NCI-H1092 (cell line): ENCODE measurements around the gene CALD1.

Experiments used
- DNase-seq: peaks from one replicate; lab custom pipeline; 2025; lab: John Stamatoyannopoulos, UW

The CALD1 gene, protein sequence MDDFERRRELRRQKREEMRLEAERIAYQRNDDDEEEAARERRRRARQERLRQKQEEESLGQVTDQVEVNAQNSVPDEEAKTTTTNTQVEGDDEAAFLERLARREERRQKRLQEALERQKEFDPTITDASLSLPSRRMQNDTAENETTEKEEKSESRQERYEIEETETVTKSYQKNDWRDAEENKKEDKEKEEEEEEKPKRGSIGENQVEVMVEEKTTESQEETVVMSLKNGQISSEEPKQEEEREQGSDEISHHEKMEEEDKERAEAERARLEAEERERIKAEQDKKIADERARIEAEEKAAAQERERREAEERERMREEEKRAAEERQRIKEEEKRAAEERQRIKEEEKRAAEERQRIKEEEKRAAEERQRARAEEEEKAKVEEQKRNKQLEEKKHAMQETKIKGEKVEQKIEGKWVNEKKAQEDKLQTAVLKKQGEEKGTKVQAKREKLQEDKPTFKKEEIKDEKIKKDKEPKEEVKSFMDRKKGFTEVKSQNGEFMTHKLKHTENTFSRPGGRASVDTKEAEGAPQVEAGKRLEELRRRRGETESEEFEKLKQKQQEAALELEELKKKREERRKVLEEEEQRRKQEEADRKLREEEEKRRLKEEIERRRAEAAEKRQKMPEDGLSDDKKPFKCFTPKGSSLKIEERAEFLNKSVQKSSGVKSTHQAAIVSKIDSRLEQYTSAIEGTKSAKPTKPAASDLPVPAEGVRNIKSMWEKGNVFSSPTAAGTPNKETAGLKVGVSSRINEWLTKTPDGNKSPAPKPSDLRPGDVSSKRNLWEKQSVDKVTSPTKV

GRCh38 chr7:134778941-134779740 lies at the start of gene CALD1:
TSS of gene CALD1 (plus strand) at chr7:134779634. CDS start at chr7:134867734, 88,100 bp downstream.
- DNase-seq = no peak

DNA sequence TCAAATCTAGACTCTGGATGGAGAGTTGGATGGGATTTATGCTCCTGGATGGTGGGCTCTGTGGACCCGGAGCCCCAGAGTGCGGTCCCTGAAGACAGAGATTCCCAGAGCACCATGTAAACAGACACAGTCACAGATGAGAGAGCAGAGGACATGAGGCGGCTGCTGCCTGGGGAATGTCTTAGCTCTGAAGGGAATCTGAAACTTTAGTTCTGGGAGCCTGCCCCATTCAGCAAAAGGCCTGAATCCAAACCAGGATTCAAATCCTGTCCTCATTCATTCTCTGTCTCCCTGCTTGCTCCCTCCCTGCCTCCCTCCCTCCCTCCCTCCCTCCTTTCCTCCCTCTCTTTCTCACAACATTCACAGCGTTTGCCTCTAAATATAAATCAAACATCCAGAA lies 49.5 kb upstream of the CALD1 start:
- no peak for DNase-seq

DNA sequence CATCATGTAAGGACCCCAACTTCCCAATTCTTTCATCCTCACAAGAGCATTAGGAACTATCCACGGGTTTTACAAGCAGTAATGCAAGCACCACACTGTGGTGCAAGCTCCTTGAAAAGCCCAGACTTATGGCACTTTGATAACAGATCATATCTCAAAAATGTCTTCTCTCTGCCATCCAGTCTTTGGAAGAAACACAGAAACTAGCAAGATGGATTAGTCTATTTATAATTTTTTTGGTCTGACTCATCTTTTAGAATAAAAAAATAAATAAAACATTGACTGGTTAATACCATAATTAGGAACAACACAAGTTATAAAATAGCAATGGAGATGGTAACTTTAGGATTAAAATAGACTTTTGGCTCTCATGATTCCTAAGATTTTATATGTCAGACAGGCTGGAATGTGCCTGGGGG lies 49.0 kb upstream of the CALD1 start:
- DNase-seq = no peak

DNA sequence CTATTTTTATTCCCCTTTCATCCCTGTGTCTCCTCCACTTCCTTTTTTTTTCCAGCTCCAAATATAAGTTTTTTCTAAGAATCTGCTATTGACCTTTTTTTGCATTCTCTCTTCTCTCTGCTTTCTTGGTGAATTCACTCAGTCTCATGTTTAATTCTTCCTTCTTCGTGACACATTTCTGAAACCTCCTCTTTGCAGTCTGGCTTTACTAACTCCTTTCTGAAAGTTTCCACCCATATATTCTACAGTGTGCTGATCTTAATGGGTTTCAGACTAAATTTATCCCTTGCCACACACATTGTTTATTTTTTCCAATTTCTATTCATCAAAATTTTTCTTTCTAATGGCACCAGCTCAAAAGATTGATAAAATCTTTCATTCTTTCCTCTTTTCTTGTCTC lies 47.8 kb upstream of the CALD1 start:
- no peak for DNase-seq

DNA sequence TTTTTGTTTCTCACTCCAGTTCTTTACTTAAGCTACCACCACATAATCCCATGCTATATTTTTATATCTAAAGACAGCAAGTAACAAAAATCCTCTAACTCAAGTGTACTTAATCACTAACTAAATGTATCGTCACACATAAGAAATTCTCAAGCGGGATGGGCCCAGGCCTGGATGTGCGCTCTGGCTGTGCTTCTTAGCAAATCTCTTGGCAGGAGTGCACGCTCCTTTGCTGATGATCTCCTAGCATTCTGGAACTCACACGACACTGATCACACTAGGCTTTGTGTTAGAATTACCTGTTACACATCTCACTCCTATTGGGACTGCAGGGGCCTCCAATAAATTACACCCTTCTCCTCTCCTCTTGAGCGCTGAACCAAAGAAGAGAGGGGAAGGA lies 46.7 kb upstream of the CALD1 start:
- no peak for DNase-seq

DNA sequence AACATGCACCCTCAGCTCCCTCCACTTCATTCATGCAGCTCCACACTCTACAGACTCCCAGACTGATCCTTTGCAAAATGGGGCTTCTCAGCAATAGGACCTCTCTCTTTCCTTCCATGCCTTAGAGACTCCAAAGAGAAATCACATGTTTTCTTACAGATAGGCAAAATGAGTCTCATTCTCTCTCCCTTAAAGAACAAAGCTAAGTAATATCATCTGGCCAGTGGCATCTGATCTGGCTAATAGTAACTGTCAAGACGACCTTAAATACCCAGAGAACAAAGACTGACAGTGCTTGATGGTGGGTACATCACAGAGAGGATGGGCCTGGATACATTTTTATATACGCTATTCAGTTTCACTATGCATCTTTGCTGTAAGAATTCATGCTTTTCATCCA lies 43.1 kb upstream of the CALD1 start:
- no peak for DNase-seq

DNA sequence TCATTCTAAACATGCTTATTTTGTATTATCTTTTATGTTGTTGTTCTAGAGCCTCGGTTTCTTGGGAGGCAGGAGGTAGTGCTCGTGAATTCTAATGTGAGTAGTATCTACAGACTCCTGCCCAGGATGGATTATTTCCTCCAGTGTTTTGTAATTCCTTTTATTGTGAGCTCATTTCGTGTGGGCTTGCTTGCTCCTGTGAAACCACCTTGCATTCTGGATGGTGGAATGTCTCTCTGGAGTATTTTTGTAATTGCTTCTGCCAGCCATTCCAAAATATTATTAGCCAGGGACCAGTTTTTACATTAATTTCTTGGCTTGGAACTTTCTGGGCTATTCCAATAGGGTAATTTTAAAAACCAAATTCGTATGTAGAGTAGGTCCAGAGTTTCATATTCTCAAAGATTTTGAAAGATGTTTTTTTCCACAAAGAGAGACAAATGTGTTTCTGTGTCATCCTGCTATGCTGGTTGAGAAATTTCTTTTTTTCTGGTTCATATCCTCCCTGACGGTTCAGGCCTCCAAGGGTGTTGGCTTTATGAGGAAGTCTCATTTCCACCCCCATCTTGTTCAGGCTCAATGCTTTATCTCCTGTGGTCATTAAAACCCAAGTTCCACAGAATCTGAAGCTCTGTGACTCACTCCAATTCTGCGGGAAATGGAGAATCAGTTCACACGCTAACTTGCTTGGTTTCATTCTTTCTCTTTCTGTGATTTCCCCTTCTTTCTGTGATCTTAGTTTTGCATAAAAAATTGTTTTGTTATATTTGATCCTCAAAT lies 41.7 kb upstream of the CALD1 start:
- no peak for DNase-seq

- no peak for DNase-seq
Measured at GRCh38 chr7:134739362-134739761, 40.1 kb upstream of the CALD1 start.

DNA sequence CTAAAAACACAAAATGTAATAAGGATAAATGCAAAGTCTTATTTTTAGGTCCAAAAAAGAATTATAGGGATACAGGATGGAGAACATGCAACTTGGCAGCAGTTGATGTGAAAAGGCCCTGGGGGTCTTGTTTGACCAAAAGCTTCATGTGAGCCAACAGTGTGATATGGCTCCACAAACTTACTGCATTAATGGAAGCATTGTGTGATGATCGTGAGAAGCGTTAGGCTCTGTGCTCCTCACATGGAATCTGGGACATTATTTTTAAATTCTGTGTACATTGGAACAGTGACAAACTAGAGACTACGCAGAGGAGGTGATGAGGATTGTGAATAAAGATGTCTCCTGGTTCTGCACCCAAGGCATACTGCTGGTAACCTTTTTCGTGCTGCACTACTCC lies 39.1 kb upstream of the CALD1 start:
- no peak for DNase-seq

DNA sequence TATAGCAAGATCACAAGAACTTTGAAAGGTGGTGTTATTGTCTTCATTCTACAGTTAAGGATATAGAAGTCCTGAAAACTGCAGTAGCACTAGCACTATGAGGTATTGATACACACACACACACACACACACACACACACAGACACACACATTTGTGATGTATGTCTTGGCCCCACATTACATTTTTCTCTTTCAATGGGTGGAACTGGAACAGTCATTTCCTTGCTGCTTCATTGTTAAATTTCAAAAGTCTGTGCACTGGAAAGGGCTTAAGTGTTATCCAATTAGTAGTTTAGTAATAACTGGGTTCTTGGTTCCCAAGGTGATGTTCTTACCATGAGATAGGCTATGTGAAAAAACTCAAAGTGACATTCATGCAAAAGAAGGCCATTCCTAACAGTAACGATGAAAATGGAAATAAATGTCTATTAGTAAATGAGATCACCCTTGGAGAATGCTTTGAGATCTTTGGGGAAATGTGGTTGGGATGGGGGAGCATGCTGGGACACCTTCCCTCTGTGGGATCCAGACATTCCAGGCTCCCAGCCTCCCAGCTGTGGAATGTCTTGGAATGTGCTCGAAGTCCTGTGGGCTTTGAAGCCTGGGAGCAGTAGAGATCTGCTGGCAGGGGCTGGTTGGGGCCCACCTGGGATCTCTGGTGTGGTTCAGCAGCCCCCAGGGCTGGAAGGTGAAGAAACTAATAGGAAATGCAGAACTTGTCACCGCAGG lies 37.4 kb upstream of the CALD1 start:
- DNase-seq = no peak

- no peak for DNase-seq
Measured at GRCh38 chr7:134742688-134743350, 36.6 kb upstream of the CALD1 start.

- DNase-seq = no peak
Measured at GRCh38 chr7:134744569-134744968, 34.9 kb upstream of the CALD1 start.

GRCh38 chr7:134747326-134747725 lies 32.1 kb upstream of the CALD1 start:
- no peak for DNase-seq

DNA sequence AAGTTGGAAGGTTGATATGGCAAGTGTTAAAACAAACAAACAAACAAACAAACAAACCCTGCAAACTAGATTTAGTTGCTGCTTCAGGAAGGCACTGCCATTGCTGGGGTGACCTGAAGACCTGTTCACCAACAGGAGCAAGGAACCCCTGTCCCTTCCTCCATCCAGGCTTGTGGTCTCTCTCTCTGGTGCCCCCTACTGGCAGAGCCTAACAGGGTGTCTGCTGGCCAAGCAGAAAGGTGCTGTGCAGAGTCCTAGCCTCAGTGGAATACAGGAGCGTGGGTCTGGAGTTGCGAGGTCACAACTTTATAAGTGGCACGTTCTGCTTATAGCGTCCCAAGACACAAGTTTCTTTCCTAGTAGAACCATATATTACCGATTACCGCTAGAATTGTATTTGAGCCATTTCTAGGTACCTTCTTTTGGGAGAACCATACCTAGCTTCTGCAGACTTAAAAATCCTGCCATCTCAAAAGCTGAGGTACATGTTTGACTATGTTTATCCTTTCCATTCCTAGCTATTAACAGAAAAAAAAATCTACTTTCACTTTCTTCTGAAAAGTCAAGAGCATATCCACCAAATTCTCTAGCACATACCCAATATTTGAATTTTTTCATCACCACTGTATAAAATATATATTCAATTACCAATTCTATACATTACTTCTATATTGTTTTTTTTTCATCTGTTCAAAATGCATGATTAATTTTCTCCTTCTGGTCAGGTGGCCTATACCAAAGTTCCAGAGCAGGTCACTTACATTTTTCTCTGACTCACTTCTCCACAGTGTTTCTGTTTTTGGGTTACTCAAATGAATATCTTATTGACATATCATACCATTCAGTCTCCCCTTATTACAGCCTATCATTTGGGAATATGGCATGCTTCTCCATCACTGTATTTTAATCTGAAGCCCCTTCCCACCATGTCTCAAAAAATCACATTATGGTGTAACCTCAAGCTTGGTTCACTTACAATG lies 29.1 kb upstream of the CALD1 start:
- no peak for DNase-seq

- DNase-seq = no peak
Measured at GRCh38 chr7:134752006-134752760, 27.3 kb upstream of the CALD1 start.

DNA sequence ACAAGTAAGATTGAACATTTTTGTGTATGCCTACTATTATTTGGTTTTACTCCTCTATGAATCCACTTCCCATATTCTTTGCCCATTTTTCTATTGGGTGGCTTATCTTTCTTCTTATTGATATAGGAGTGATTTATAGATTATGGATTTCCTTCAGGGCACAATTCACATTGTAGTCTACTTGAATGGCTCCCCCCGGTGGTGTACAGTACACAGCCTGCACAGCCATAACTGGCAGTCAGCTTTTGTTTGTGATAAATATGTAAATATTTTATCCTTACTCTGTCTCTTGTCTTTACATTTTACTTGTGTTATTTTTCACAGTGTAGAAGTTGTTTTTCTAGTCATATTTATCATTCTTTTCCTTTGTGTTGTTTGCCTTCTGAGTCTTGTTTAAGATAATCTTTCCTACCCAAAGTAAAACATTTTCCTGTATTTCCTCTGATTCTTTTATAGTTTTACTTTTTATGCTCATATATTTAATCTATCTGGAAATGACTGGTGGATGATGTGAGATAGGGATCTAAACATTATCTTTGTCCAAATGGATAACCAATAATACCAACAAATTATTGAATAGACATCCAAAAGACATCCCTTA lies 23.9 kb upstream of the CALD1 start:
- DNase-seq = no peak

DNA sequence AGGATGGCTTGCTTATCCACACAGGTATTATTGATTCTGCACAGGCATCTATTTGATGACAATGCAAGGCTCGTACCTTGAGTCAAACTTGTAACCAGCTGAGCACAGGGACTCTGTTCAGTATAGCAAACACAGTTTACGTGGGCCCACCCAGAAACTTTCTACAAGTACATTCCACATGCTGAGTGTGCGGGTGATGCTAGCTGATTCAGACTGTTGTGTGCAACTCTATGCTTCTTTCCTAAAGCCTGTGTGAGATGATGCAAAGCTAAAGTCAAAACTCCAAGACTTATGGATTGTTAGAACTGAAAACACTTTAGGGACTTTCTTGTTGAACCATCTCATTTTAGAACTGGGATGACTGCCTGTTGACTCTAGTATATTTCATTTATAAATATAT lies 21.5 kb upstream of the CALD1 start:
- no peak for DNase-seq

GRCh38 chr7:134758981-134759380 lies 20.5 kb upstream of the CALD1 start:
- no peak for DNase-seq
